Measurements from ENCODE around the gene PNKP. TPM values are rescaled to one million over a fixed set of nuclear protein-coding genes. Genes with fewer than 3 reads are reported as not detected.

Gene PNKP
- polyA plus RNA-seq, 1 experiment, result 13.0 TPM

DNA sequence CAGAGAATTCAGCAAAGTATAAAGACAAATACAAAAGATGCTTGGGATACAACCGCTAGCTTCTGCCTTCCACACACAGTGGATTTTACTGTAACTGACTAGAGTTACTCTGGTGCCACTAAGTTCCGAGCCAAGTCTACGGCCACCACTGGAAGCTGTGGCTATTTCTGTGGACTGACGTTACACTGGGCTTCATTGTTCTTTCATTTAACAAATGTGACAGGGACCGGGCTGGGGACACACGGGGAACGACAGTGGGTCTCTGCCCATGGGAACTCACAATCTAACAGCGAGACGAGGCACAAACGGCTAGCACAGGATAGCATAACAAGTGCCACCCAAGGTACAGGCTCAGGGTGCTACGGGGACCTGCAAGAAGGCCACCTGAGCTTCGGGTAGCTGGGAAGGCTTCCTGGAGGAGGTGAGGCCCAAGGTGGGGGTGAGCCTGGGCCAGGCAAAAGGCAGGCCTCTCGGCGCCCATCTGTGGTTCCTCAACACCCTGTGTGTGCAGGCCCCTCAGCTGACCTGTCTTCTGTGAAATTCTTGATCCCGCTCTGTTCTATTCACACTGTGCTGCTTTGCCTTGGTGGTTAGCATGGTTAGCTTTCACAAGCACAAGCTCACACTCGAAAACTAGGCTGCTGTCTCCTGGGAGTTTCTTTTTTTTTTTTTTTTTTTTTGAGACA lies 39.6 kb upstream of the PNKP start:
- H3K9me3 ChIP-seq (ENCODE audit: control insufficient read depth, insufficient read depth, low read length), result no peaks in the 10 kb centered on the region; the same call in 1 of the 2 replicates
- DNase-seq (ENCODE audit: low read depth, low spot score), result no peak
- H3K27me3 ChIP-seq (ENCODE audit: control insufficient read depth, insufficient read depth, low read length), result no peaks in the 10 kb centered on the region
- CTCF ChIA-PET, result no interaction called here
- POLR2A ChIA-PET, result no interaction called here
- no peak overlapping the region for H3K27ac ChIP-seq (ENCODE audit: low read depth, low read length)
- no peak overlapping the region for H3K4me3 ChIP-seq (ENCODE audit: low read depth, low read length)
- TF ChIP-seq, protein P1, sequence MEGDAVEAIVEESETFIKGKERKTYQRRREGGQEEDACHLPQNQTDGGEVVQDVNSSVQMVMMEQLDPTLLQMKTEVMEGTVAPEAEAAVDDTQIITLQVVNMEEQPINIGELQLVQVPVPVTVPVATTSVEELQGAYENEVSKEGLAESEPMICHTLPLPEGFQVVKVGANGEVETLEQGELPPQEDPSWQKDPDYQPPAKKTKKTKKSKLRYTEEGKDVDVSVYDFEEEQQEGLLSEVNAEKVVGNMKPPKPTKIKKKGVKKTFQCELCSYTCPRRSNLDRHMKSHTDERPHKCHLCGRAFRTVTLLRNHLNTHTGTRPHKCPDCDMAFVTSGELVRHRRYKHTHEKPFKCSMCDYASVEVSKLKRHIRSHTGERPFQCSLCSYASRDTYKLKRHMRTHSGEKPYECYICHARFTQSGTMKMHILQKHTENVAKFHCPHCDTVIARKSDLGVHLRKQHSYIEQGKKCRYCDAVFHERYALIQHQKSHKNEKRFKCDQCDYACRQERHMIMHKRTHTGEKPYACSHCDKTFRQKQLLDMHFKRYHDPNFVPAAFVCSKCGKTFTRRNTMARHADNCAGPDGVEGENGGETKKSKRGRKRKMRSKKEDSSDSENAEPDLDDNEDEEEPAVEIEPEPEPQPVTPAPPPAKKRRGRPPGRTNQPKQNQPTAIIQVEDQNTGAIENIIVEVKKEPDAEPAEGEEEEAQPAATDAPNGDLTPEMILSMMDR (IDR thresholded peaks at IDR 0.05; ENCODE audit: low read depth, low read length), result no peak

DNA sequence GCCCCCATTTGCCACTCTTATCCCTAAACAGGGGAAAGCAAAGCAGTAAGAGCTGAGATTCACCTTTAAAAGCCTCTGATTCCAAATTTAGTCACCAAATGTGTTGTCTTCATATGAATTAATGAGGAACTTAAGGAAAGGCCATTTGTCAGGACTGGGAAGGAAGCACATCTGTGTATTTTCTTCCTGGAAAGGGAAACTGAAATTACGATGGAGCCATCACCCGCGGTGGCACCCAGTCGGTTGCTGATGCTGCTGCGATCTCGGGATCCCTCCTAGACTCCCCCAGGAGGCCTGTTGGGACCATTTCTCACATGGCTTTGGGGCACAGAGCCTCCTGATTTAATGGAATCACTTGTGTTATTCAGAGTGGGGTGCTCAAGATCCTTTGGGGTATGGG lies 36.8 kb upstream of the PNKP start:
- Histone ChIP-seq H3K9me3 (ENCODE audit: control insufficient read depth, insufficient read depth, low read length) (no peaks in the 10 kb centered on the region; the same call in 1 of the 2 replicates), H3K27ac (ENCODE audit: low read depth, low read length) (no peak overlapping the region), H3K4me3 (ENCODE audit: low read depth, low read length) (no peak overlapping the region), H3K27me3 (ENCODE audit: control insufficient read depth, insufficient read depth, low read length) (no peaks in the 10 kb centered on the region)
- DNase-seq (ENCODE audit: low read depth, low spot score), result no peak
- TF ChIP-seq, protein P1 (IDR thresholded peaks at IDR 0.05; ENCODE audit: low read depth, low read length), result no peak
- CTCF ChIA-PET, result no interaction called here
- POLR2A ChIA-PET, result no interaction called here

DNA sequence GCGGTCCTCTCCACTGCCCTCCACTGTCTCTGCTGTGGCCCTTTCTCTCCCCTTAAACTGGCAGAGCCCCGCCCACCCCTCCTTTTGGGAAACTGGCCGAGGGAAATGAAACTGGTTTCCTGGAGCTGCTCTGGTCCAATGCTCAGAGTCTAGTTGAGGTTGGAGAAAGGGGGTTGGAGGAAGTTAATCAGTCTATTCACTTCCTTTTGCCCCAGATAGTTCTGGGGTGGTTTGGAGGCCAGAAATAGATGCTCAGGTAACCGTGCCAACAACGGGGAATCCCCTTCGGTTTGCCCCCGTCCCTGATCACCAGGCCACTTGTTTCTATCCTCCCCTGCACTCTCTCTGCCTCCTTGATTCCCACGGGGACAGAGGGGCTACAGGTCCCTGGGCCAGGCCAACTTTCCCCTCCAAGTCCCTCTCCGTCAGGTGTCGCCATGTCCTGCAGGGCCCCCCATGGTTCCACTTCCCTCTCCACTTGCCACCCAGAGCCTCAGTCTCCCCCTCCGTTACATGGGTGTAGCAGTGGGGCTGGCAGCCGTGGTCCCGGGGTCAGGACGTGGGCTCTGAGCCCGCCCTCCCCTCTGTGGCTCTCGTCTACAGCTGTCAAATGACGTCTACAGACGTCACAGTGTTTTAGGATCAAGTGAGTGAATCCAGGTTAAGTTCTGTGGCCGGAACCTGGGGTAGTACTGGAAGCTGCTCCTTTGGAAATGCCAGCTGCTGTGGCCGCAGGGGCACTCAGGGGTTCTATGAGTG lies 29.7 kb upstream of the PNKP start, which contains the start of gene IL4I1:
Gene IL4I1, minus strand, starts transcription at position 25 of the 759 bp plus-strand sequence. CDS start 727 bp downstream, outside the sequence.
- H3K27ac ChIP-seq (ENCODE audit: low read depth, low read length), result peak within 1 kb of the TSS; percentile 61
- H3K27me3 ChIP-seq (ENCODE audit: control insufficient read depth, insufficient read depth, low read length), result no peaks in the 10 kb centered on the region
- ChIA-PET POLR2A (interaction anchor here (0.9 kb wide), 1 partner anchor 28 kb away, joined by 3 read pairs; no protein-coding TSS in a partner anchor), CTCF (no interaction called here)
- no peak within 1 kb of the TSS for H3K4me3 ChIP-seq (ENCODE audit: low read depth, low read length)
- no peaks in the 10 kb centered on the region; the same call in 1 of the 2 replicates for H3K9me3 ChIP-seq (ENCODE audit: control insufficient read depth, insufficient read depth, low read length)
- DNase-seq (ENCODE audit: low read depth, low spot score), result no peak
- TF ChIP-seq, protein P1 (IDR thresholded peaks at IDR 0.05; ENCODE audit: low read depth, low read length), result no peak

DNA sequence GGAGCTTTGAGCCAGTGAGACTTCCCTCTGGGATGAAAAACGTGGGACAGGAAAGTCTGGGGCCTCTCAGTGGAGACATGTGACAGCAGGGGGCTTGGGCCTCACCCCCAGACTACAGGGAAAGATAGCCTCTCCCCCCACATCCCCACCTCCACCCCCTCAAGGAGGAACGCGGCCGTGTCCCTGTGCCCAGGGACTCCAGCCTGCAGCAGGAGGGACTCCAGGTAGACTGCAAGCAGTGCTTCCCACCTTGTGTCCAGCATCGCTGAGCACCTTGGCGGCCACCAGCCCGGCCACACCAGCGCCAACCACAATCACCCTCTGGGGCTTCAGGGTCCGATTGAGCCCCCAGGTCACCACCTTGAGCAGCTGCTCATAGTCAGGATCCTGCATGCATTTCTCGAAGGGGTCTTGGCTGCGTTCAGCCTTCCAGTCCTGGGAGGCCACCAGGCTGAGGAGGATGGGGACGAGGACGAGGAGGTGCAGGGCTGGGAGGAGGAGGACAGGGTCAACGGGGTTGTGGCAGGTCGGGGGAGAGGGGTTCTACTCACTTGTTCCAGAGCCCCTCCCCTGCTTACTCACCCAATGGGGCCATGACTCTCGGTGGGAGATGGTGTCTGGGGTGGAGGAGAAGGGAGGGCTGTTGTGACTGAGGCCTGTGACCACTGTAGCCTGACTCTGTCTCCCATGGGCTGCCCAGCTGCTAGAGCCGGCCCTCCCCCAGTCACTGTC lies 28.4 kb upstream of the PNKP start:
- Histone ChIP-seq H3K27me3 (ENCODE audit: control insufficient read depth, insufficient read depth, low read length) (no peaks in the 10 kb centered on the region), H3K27ac (ENCODE audit: low read depth, low read length) (no peak overlapping the region), H3K4me3 (ENCODE audit: low read depth, low read length) (no peak overlapping the region), H3K9me3 (ENCODE audit: control insufficient read depth, insufficient read depth, low read length) (no peaks in the 10 kb centered on the region; the same call in 1 of the 2 replicates)
- DNase-seq (ENCODE audit: low read depth, low spot score), result no peak
- TF ChIP-seq, protein P1 (IDR thresholded peaks at IDR 0.05; ENCODE audit: low read depth, low read length), result no peak
- POLR2A ChIA-PET, result no interaction called here
- CTCF ChIA-PET, result no interaction called here
